ENCODE results near the gene PCDHA10. TPM values are rescaled to one million over a fixed set of nuclear protein-coding genes. Genes with fewer than 3 reads are reported as not detected.
A peak's percentile ranks its signal among the peaks of the same experiment; 100 is the strongest.
"Not testable (repeated sequence)": the region's sequence is repeated elsewhere in the genome, so short reads cannot be mapped to it uniquely, and the experiment has no call there.

Gene PCDHA10
- total RNA-seq, 1 experiment from 2014 or later: 0.05 TPM

DNA sequence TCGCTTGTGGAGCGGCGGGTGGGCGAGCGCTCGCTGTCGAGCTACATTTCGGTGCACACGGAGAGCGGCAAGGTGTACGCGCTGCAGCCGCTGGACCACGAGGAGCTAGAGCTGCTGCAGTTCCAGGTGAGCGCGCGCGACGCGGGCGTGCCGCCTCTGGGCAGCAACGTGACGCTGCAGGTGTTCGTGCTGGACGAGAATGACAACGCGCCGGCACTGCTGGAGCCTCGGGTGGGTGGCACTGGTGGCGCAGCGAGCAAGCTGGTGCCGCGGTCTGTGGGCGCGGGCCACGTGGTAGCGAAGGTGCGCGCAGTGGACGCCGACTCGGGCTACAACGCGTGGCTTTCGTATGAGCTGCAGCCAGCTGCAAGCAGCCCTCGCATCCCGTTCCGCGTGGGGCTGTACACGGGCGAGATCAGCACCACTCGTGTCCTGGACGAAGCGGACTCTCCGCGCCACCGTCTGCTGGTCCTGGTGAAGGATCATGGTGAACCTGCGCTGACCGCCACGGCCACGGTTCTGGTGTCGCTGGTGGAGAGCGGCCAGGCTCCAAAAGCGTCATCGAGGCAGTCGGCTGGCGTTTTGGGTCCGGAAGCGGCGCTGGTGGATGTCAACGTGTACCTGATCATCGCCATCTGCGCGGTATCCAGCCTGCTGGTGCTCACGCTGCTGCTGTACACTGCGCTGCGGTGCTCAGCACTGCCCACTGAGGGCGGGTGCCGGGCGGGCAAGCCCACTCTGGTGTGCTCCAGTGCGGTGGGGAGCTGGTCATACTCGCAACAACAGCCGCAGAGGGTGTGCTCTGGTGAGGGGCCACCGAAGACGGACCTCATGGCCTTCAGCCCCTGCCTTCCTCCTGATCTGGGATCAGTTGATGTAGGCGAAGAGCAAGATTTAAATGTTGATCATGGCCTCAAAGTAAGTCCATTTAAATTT lies 12.6 kb upstream of the PCDHA10 start:
- no peak for DNase-seq (ENCODE audit: extremely low read depth, low read depth)

DNA sequence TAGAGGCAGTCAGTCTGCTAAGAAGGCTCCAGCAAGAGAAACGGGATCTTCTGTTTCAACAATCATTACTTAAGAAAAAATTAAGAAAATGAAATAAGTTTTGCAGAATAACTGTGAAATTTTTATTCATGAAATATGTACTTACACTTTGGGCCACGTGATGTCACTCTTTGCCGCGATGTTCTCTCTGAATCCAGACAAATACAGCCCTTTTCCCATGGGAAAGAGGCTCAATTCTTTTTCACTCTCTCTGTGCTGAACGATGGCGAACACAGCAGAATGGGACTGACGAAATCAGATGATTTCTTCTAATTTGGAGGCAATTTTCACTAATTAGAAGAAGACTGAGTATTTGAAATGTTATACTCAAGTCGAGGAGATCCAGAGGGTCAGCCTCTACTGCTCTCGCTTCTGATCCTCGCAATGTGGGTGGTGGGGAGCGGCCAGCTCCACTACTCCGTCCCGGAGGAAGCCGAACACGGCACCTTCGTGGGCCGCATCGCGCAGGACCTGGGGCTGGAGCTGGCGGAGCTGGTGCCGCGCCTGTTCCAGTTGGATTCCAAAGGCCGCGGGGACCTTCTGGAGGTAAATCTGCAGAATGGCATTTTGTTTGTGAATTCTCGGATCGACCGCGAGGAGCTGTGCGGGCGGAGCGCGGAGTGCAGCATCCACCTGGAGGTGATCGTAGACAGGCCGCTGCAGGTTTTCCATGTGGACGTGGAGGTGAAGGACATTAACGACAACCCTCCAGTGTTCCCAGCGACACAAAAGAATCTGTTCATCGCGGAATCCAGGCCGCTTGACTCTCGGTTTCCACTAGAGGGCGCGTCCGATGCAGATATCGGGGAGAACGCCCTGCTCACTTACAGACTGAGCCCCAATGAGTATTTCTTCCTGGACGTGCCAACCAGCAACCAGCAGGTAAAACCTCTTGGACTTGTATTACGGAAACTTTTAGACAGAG lies 7.3 kb upstream of the PCDHA10 start, which contains the start of gene PCDHA9:
Gene PCDHA9 (plus strand): TSS at position 244 of the 964 bp plus-strand sequence. CDS start 114 bp downstream, at position 358.
- DNase-seq (ENCODE audit: extremely low read depth, low read depth): peak; percentile 6

DNA sequence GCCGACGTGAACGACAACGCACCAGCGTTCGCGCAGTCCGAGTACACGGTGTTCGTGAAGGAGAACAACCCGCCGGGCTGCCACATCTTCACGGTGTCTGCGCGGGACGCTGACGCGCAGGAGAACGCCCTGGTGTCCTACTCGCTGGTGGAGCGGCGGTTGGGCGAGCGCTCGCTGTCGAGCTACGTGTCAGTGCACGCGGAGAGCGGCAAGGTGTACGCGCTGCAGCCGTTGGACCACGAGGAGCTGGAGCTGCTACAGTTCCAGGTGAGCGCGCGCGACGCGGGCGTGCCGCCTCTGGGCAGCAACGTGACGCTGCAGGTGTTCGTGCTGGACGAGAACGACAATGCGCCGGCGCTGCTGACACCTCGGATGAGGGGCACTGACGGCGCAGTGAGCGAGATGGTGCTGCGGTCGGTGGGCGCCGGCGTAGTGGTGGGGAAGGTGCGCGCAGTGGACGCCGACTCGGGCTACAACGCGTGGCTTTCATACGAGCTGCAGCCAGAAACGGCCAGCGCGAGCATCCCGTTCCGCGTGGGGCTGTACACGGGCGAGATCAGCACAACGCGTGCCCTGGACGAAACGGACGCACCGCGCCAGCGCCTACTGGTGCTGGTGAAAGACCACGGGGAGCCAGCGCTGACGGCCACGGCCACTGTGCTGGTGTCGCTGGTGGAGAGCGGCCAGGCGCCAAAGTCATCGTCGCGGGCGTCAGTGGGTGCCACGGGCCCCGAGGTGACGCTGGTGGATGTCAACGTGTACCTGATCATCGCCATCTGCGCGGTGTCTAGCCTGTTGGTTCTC lies 5.7 kb upstream of the PCDHA10 start:
- not testable (repeated sequence) for DNase-seq (ENCODE audit: extremely low read depth, low read depth)

DNA sequence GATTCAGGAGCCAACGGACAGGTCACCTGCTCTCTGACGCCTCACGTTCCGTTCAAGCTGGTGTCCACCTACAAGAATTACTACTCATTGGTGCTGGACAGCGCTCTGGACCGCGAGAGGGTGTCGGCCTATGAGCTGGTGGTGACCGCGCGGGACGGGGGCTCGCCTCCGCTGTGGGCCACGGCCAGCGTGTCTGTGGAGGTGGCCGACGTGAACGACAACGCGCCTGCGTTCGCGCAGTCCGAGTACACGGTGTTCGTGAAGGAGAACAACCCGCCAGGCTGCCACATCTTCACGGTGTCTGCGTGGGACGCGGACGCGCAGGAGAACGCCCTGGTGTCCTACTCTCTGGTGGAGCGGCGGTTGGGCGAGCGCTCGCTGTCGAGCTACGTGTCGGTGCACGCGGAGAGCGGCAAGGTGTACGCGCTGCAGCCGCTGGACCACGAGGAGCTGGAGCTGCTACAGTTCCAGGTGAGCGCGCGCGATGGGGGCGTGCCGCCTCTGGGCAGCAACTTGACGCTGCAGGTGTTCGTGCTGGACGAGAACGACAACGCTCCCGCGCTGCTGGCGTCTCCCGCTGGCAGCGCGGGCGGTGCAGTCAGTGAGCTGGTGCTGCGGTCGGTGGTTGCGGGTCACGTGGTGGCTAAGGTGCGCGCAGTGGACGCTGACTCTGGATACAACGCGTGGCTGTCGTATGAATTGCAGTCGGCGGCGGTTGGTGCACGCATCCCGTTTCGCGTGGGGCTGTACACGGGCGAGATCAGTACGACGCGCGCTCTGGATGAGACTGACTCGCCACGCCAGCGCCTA lies 1.7 kb downstream of the PCDHA10 start:
- DNase-seq (ENCODE audit: extremely low read depth, low read depth): no peak

DNA sequence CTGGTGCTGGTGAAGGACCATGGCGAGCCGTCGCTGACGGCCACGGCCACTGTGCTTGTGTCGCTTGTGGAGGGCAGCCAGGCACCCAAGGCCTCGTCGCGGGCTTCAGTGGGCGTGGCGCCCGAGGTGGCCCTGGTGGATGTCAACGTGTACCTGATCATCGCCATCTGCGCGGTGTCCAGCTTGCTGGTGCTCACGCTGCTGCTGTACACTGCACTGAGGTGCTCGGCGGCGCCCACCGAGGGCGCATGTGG lies 2.2 kb downstream of the PCDHA10 start:
- no peak for DNase-seq (ENCODE audit: extremely low read depth, low read depth)

DNA sequence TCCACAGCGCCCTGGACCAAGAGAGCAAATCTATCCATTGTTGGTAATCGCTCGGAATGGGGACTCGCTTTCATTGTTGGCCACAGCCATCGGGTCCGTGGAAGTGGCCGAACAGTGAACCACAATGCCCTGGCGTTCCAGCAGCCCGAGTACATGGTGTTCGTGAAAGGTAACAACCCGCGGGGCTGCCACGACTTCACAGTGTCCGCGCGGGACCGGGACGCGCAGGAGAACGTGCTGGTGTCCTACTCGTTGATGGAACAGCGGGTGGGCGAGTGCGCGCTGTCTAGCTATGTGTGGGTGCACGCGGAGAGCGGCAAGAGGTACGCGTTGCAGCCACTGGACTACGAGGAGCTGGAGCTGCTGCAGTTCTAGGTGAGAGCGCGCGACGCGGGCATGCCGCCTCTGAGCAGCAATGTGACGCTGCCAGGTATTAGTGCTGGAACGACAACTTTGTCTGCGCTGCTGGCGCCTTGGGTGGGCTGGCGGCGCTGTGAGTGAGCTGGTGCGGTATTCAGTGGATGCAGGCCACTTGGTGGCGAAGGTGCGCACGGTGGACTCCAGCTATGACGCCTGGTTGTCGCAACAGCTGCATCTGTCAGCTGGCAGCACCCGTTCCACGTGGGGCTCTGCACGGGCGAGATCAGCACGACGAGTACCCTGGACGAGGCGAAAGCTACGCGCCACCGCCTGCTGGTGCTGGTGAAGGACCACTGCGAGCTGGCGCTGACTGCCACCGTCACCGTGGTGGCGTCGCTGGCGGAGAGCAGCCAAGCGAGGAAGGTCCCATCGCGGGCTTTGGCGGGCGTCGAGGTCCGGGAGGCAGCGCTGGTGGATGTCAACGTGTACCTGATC lies 7.0 kb downstream of the PCDHA10 start:
- no peak for DNase-seq (ENCODE audit: extremely low read depth, low read depth)

DNA sequence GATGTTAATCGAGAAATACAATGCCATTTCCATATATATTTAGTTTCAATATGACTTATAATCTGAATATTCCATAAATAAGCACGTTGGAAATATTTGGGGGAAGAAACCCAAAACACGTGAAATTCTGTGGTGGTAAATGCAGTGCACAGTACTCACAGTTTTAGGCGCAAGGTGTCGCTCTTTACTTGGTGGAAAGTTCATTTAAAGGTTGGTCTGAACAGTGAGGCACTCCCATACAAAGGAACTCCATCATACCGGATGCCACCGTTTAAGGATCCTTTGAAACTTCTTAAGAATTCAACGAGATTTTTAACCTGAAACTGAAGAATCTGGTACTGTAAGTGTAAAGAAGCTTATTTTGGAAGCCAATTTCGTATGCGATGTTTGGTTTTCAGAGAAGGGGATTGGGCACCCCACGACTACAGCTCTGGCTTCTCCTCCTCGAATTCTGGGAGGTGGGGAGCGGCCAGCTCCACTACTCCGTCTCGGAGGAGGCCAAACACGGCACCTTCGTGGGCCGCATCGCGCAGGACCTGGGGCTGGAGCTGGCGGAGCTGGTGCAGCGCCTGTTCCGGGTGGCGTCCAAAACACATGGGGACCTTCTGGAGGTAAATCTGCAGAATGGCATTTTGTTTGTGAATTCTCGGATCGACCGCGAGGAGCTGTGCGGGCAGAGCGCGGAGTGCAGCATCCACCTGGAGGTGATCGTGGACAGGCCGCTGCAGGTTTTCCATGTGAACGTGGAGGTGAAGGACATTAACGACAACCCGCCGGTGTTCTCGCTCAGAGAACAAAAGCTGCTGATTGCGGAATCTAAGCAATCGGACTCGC lies 13.2 kb downstream of the PCDHA10 start, which contains the start of gene PCDHA11:
Gene PCDHA11 (plus strand): TSS at position 237 of the 834 bp plus-strand sequence. CDS start 147 bp downstream, at position 384.
- DNase-seq (ENCODE audit: extremely low read depth, low read depth): no peak

DNA sequence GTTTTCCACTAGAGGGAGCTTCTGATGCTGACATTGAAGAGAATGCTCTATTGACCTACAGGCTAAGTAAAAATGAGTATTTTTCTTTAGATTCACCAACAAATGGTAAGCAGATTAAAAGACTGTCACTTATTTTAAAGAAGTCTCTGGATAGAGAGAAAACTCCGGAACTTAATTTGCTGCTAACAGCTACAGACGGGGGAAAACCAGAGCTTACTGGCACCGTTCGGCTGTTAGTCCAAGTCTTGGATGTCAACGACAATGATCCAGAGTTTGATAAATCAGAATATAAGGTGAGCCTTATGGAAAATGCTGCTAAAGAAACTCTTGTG lies 13.8 kb downstream of the PCDHA10 start:
- DNase-seq (ENCODE audit: extremely low read depth, low read depth): no peak

DNA sequence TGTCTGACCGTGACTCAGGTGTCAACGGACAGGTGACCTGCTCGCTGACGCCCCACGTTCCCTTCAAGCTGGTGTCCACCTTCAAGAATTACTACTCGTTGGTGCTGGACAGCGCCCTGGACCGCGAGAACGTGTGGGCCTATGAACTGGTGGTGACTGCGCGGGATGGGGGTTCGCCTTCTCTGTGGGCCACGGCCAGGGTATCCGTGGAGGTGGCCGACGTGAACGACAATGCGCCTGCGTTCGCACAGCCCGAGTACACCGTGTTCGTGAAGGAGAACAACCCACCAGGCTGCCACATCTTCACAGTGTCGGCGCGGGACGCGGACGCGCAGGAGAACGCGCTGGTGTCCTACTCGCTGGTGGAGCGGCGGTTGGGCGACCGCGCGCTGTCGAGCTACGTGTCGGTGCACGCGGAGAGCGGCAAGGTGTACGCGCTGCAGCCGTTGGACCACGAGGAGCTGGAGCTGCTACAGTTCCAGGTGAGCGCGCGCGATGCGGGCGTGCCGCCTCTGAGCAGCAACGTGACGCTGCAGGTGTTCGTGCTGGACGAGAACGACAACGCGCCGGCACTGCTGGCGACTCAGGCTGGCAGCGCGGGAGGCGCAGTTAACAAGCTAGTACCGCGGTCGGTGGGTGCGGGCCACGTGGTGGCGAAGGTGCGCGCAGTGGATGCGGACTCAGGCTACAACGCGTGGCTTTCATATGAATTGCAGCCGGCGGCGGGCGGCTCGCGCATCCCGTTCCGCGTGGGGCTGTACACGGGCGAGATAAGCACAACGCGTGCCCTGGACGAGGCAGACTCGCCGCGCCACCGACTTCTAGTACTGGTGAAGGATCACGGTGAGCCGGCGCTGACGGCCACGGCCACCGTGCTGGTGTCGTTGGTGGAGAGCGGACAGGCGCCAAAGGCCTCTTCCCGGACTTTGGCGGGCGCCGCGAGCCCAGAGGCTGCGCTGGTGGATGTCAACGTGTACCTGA lies 14.8 kb downstream of the PCDHA10 start:
- DNase-seq (ENCODE audit: extremely low read depth, low read depth): no peak

DNA sequence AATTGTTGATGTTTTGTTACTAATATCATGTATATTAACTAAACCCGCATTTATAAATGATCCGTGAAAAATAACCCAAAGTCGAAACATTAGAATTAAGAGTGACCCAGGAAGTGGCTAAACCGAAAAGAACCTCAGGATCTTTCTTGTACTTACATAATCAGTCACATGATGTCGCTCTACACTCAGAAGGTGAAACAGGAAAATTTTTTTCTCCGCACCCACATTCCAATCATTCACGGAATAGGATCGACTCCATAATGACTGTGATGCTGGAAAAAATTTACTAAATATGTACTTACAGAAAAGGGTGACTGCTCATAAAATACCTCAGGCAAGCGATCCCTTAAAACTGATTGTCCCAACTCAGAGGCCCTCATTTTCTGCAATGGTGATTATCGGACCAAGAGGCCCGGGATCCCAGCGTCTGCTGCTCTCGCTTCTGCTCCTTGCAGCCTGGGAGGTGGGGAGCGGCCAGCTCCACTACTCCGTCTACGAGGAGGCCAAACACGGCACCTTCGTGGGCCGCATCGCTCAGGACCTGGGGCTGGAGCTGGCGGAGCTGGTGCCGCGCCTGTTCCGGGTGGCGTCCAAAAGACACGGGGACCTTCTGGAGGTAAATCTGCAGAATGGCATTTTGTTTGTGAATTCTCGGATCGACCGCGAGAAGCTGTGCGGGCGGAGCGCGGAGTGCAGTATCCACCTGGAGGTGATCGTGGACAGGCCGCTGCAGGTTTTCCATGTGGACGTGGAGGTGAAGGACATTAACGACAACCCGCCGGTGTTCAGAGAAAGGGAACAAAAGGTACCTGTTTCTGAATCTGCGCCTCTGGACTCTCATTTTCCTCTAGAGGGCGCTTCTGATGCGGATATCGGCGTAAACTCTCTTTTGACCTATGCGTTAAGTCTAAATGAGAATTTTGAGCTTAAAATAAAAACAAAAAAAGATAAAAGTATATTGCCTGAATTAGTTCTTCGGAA lies 19.7 kb downstream of the PCDHA10 start, which contains the start of gene PCDHA12:
Gene PCDHA12 (plus strand): TSS at position 224 of the 981 bp plus-strand sequence. CDS start 165 bp downstream, at position 389.
- DNase-seq (ENCODE audit: extremely low read depth, low read depth): peak; percentile 77

DNA sequence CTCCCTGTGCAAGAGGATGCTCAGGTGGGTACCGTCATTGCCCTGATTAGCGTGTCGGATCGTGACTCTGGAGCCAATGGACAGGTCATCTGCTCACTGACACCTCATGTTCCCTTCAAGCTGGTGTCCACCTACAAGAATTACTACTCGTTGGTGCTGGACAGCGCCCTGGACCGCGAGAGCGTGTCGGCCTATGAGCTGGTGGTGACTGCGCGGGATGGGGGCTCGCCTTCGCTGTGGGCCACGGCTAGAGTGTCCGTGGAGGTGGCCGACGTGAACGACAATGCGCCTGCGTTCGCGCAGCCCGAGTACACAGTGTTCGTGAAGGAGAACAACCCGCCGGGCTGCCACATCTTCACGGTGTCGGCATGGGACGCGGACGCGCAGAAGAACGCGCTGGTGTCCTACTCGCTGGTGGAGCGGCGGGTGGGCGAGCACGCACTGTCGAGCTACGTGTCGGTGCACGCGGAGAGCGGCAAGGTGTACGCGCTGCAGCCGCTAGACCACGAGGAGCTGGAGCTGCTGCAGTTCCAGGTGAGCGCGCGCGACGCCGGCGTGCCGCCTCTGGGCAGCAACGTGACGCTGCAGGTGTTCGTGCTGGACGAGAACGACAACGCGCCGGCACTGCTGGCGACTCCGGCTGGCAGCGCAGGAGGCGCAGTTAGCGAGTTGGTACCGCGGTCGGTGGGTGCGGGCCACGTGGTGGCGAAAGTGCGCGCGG lies 21.0 kb downstream of the PCDHA10 start:
- DNase-seq (ENCODE audit: extremely low read depth, low read depth): not testable (repeated sequence)

DNA sequence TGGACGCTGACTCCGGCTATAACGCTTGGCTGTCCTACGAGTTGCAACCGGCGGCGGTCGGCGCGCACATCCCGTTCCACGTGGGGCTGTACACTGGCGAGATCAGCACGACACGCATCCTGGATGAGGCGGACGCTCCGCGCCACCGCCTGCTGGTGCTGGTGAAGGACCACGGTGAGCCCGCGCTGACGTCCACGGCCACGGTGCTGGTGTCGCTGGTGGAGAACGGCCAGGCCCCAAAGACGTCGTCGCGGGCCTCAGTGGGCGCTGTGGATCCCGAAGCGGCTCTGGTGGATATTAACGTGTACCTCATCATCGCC lies 21.5 kb downstream of the PCDHA10 start:
- no peak for DNase-seq (ENCODE audit: extremely low read depth, low read depth)

DNA sequence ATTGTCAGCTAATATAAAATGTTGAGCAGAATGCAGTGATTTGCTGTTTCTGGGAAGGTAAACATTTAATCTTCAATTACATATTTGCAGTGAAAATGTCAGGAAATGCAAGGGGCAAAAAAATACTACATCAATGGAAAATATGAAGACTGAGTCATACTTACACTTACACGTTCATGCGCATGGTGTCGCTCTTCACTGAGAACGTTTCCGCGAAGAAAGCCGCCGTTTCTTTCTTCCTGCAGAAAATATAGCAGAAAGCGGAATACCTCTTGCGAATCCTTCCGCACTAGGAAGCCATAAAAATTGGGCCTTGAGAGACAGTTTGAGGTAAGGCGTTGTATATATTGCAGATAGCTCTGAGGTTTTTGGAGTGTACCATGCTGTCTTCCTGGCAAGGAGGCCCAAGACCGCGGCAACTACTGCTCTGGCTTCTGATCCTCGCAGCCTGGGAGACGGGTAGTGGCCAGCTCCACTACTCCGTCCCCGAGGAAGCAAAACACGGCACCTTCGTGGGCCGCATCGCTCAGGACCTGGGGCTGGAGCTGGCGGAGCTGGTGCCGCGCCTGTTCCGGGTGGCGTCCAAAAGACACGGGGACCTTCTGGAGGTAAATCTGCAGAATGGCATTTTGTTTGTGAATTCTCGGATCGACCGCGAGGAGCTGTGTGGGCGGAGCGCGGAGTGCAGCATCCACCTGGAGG lies 26.3 kb downstream of the PCDHA10 start, which contains the start of gene PCDHA13:
Gene PCDHA13 (plus strand): TSS at position 236 of the 702 bp plus-strand sequence. CDS start 145 bp downstream, at position 381.
- DNase-seq (ENCODE audit: extremely low read depth, low read depth): peak; percentile 24

DNA sequence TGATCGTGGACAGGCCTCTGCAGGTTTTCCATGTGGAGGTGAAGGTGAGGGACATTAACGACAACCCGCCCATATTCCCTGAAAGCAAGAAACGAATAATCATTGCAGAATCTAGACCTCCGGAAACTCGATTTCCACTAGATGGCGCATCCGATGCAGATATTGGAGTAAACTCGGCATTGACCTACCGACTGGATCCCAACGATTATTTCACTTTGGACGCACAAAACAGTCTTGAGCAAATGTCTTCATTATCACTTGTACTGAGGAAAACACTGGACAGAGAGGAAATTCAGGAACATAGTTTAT lies 26.8 kb downstream of the PCDHA10 start:
- peak; percentile 40 for DNase-seq (ENCODE audit: extremely low read depth, low read depth)
